Measurements from ENCODE around the gene HS3ST4.

Gene HS3ST4

GRCh38 chr16:25925421-25925820 lies 233.7 kb downstream of the HS3ST4 start:
- no peaks in the 10 kb centered on the region; the same call in 1 of the 2 replicates for H4K20me1 ChIP-seq (ENCODE audit: insufficient read depth, low read length)
- no peak overlapping the region for H3K4me3 ChIP-seq (ENCODE audit: low read depth in 1 of 2, low read length in 2 of 2)
- DNase-seq (no peak), ATAC-seq (ENCODE audit: insufficient read depth, low read depth) (no peak)
- no peaks in the 10 kb centered on the region for H3K79me2 ChIP-seq (ENCODE audit: insufficient read depth, low read length)
- no peak overlapping the region for H3K27ac ChIP-seq (ENCODE audit: low read length)
- no peaks in the 10 kb centered on the region for H3K27me3 ChIP-seq (ENCODE audit: insufficient read depth, low read length, poor library complexity)
- H3K36me3 ChIP-seq (ENCODE audit: insufficient read depth, low read length) = no peaks in the 10 kb centered on the region
- TF ChIP-seq, protein P1, sequence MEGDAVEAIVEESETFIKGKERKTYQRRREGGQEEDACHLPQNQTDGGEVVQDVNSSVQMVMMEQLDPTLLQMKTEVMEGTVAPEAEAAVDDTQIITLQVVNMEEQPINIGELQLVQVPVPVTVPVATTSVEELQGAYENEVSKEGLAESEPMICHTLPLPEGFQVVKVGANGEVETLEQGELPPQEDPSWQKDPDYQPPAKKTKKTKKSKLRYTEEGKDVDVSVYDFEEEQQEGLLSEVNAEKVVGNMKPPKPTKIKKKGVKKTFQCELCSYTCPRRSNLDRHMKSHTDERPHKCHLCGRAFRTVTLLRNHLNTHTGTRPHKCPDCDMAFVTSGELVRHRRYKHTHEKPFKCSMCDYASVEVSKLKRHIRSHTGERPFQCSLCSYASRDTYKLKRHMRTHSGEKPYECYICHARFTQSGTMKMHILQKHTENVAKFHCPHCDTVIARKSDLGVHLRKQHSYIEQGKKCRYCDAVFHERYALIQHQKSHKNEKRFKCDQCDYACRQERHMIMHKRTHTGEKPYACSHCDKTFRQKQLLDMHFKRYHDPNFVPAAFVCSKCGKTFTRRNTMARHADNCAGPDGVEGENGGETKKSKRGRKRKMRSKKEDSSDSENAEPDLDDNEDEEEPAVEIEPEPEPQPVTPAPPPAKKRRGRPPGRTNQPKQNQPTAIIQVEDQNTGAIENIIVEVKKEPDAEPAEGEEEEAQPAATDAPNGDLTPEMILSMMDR (IDR thresholded peaks at IDR 0.05; ENCODE audit: borderline replicate concordance, extremely low read depth, low read length, poor library complexity, severe bottlenecking) = no peak
- TF ChIP-seq EZH2 (IDR thresholded peaks at IDR 0.05; ENCODE audit: borderline replicate concordance, low read depth, low read length, severe bottlenecking) = no peak
- no peak overlapping the region for H3K9ac ChIP-seq (ENCODE audit: low read depth, low read length)
- no peaks in the 10 kb centered on the region for H3K4me1 ChIP-seq (ENCODE audit: insufficient read depth, low read length)
- no peaks in the 10 kb centered on the region for H3K9me3 ChIP-seq (ENCODE audit: insufficient read depth, low read length, severe bottlenecking)
- H3K4me2 ChIP-seq (ENCODE audit: insufficient read depth, low read length) = no peak overlapping the region
- no peak overlapping the region for H2AFZ ChIP-seq (ENCODE audit: low read depth, low read length)

DNA sequence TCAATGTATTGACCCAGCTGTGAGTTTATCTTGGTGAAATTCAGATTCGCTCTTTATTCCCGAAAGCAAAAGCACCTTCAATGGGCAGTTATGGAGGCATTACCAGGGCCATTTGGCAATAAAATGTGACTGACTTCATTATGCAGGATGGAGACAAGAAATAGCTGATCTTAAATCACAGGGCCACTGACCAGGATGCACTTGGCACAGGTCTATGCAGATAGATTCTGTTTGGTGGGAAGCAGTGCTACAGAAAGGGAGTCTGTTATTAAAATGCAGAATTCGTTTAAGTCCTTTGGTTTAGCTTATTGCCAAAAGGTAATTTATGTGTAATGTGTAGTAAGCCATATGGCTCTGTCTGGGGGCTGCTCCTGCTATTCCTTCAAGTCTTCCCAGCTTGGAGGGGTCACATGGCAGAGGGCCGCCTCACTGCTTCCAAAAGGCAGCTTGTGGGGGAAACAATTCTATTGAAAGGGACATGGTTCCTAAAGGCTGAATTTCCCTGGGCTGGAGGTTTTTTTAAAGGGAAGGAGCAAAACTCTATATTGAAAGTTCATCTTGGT lies 239.8 kb downstream of the HS3ST4 start:
- Histone ChIP-seq H3K79me2 (ENCODE audit: insufficient read depth, low read length) (no peaks in the 10 kb centered on the region), H3K27me3 (ENCODE audit: insufficient read depth, low read length, poor library complexity) (no peaks in the 10 kb centered on the region), H3K9ac (ENCODE audit: low read depth, low read length) (no peak overlapping the region), H3K4me1 (ENCODE audit: insufficient read depth, low read length) (no peaks in the 10 kb centered on the region), H3K4me3 (ENCODE audit: low read depth in 1 of 2, low read length in 2 of 2) (no peak overlapping the region), H3K27ac (ENCODE audit: low read length) (no peak overlapping the region), H4K20me1 (ENCODE audit: insufficient read depth, low read length) (no peaks in the 10 kb centered on the region), H2AFZ (ENCODE audit: low read depth, low read length) (no peak overlapping the region), H3K4me2 (ENCODE audit: insufficient read depth, low read length) (no peak overlapping the region), H3K9me3 (ENCODE audit: insufficient read depth, low read length, severe bottlenecking) (no peaks in the 10 kb centered on the region), H3K36me3 (ENCODE audit: insufficient read depth, low read length) (no peaks in the 10 kb centered on the region)
- TF ChIP-seq, protein P1 (IDR thresholded peaks at IDR 0.05; ENCODE audit: borderline replicate concordance, extremely low read depth, low read length, poor library complexity, severe bottlenecking) = no peak
- TF ChIP-seq EZH2 (IDR thresholded peaks at IDR 0.05; ENCODE audit: borderline replicate concordance, low read depth, low read length, severe bottlenecking) = no peak
- ATAC-seq (ENCODE audit: insufficient read depth, low read depth) = no peak
- no peak for DNase-seq

- Histone ChIP-seq H3K36me3 (ENCODE audit: insufficient read depth, low read length) (no peaks in the 10 kb centered on the region), H3K4me3 (ENCODE audit: low read depth in 1 of 2, low read length in 2 of 2) (no peak overlapping the region), H4K20me1 (ENCODE audit: insufficient read depth, low read length) (no peaks in the 10 kb centered on the region), H3K9ac (ENCODE audit: low read depth, low read length) (no peak overlapping the region), H3K27me3 (ENCODE audit: insufficient read depth, low read length, poor library complexity) (no peaks in the 10 kb centered on the region), H2AFZ (ENCODE audit: low read depth, low read length) (no peak overlapping the region), H3K4me2 (ENCODE audit: insufficient read depth, low read length) (no peak overlapping the region), H3K9me3 (ENCODE audit: insufficient read depth, low read length, severe bottlenecking) (peaks cover 11% of the 10 kb centered on the region), H3K79me2 (ENCODE audit: insufficient read depth, low read length) (no peaks in the 10 kb centered on the region), H3K4me1 (ENCODE audit: insufficient read depth, low read length) (no peaks in the 10 kb centered on the region), H3K27ac (ENCODE audit: low read length) (no peak overlapping the region)
- no peak for DNase-seq
- TF ChIP-seq EZH2 (IDR thresholded peaks at IDR 0.05; ENCODE audit: borderline replicate concordance, low read depth, low read length, severe bottlenecking) = no peak
- TF ChIP-seq, protein P1 (IDR thresholded peaks at IDR 0.05; ENCODE audit: borderline replicate concordance, extremely low read depth, low read length, poor library complexity, severe bottlenecking) = no peak
- ATAC-seq (ENCODE audit: insufficient read depth, low read depth) = no peak
Observed at GRCh38 chr16:25941800-25942499, 250.2 kb downstream of the HS3ST4 start.
